ENCODE results near the gene AP4M1. TPM values are rescaled to one million over a fixed set of nuclear protein-coding genes. Genes with fewer than 3 reads are reported as not detected.
A peak's percentile ranks its signal among the peaks of the same experiment; 100 is the strongest.

Gene AP4M1
- total and polyA plus RNA-seq, 2 donors (not counting 1 experiment from before 2014, with no cell fraction given) = 17.2 to 19.6 TPM

- no peaks in the 10 kb centered on the region for H3K9me3 ChIP-seq (ENCODE audit: control insufficient read depth, insufficient read depth, low read depth, low read length)
- H3K4me1 ChIP-seq (ENCODE audit: control insufficient read depth, extremely low read depth, insufficient read depth, low read length) = peaks cover 15% of the 10 kb centered on the region
- TF ChIP-seq CTCF (conservative IDR thresholded peaks at IDR 0.05 in 1 of 2, IDR thresholded peaks at IDR 0.05 in 1 of 2; ENCODE audit: low read depth in 1 of 2, low read length in 2 of 2) = no peak
- TF ChIP-seq EZH2 (IDR thresholded peaks at IDR 0.05; ENCODE audit: low read length, missing control alignments) = no peak
- H3K4me3 ChIP-seq (replicated peaks in 1 of 4; ENCODE audit: control extremely low read depth in 1 of 4, insufficient read depth in 1 of 4, low read depth in 3 of 4, low read length in 4 of 4) = no peak overlapping the region
- H4K20me1 ChIP-seq (ENCODE audit: control insufficient read depth, extremely low read depth, insufficient read depth, low read length) = no peaks in the 10 kb centered on the region
- H3K36me3 ChIP-seq (ENCODE audit: control insufficient read depth, insufficient read depth, low read length) = peaks cover 61% of the 10 kb centered on the region
- H3K27me3 ChIP-seq (ENCODE audit: control insufficient read depth, insufficient read depth, low read length) = no peaks in the 10 kb centered on the region
- H2AFZ ChIP-seq (ENCODE audit: low read length) = no peak overlapping the region
- H3K9ac ChIP-seq (ENCODE audit: insufficient read depth, low read length) = no peak overlapping the region
- H3K79me2 ChIP-seq (ENCODE audit: control insufficient read depth, insufficient read depth, low read length) = peaks cover 36% of the 10 kb centered on the region
- no peak overlapping the region for H3K4me2 ChIP-seq (ENCODE audit: extremely low read depth, insufficient read depth, low read length)
- H3K27ac ChIP-seq (ENCODE audit: insufficient read depth, low read length) = peak overlapping the region; percentile 53
- no peak for DNase-seq (ENCODE audit: low read depth in 2 of 2)
These were observed 7.9 kb upstream of the AP4M1 start for GRCh38 chr7:100093498-100093897.

- no peaks in the 10 kb centered on the region for H3K9me3 ChIP-seq (ENCODE audit: control insufficient read depth, insufficient read depth, low read depth, low read length)
- peaks cover 63% of the 10 kb centered on the region for H3K36me3 ChIP-seq (ENCODE audit: control insufficient read depth, insufficient read depth, low read length)
- H3K79me2 ChIP-seq (ENCODE audit: control insufficient read depth, insufficient read depth, low read length) = peaks cover 37% of the 10 kb centered on the region
- no peak overlapping the region for H3K9ac ChIP-seq (ENCODE audit: insufficient read depth, low read length)
- no peaks in the 10 kb centered on the region for H3K27me3 ChIP-seq (ENCODE audit: control insufficient read depth, insufficient read depth, low read length)
- H2AFZ ChIP-seq (ENCODE audit: low read length) = no peak overlapping the region
- no peaks in the 10 kb centered on the region for H4K20me1 ChIP-seq (ENCODE audit: control insufficient read depth, extremely low read depth, insufficient read depth, low read length)
- no peak for DNase-seq (ENCODE audit: low read depth in 2 of 2)
- no peak overlapping the region for H3K4me3 ChIP-seq (replicated peaks in 1 of 4; ENCODE audit: control extremely low read depth in 1 of 4, insufficient read depth in 1 of 4, low read depth in 3 of 4, low read length in 4 of 4)
- no peak overlapping the region for H3K4me2 ChIP-seq (ENCODE audit: extremely low read depth, insufficient read depth, low read length)
- peak overlapping the region; percentile 53 for H3K27ac ChIP-seq (ENCODE audit: insufficient read depth, low read length)
- H3K4me1 ChIP-seq (ENCODE audit: control insufficient read depth, extremely low read depth, insufficient read depth, low read length) = peaks cover 13% of the 10 kb centered on the region
- TF ChIP-seq EZH2 (IDR thresholded peaks at IDR 0.05; ENCODE audit: low read length, missing control alignments) (no peak), CTCF (conservative IDR thresholded peaks at IDR 0.05 in 1 of 2, IDR thresholded peaks at IDR 0.05 in 1 of 2; ENCODE audit: low read depth in 1 of 2, low read length in 2 of 2) (no peak)
These were observed 7.4 kb upstream of the AP4M1 start for GRCh38 chr7:100093925-100094486.

- Histone ChIP-seq H3K4me1 (ENCODE audit: control insufficient read depth, extremely low read depth, insufficient read depth, low read length) (peaks cover 6% of the 10 kb centered on the region), H3K27ac (ENCODE audit: insufficient read depth, low read length) (no peak overlapping the region), H3K36me3 (ENCODE audit: control insufficient read depth, insufficient read depth, low read length) (peaks cover 65% of the 10 kb centered on the region)
These were observed 6.2 kb upstream of the AP4M1 start for GRCh38 chr7:100095289-100095688.

More at GRCh38 chr7:100095289-100095688, 6.2 kb upstream of the AP4M1 start:
- Histone ChIP-seq H3K9ac (ENCODE audit: insufficient read depth, low read length) (no peak overlapping the region), H3K4me3 (replicated peaks in 1 of 4; ENCODE audit: control extremely low read depth in 1 of 4, insufficient read depth in 1 of 4, low read depth in 3 of 4, low read length in 4 of 4) (no peak overlapping the region), H3K79me2 (ENCODE audit: control insufficient read depth, insufficient read depth, low read length) (peaks cover 43% of the 10 kb centered on the region), H2AFZ (ENCODE audit: low read length) (no peak overlapping the region), H3K27me3 (ENCODE audit: control insufficient read depth, insufficient read depth, low read length) (no peaks in the 10 kb centered on the region), H3K4me2 (ENCODE audit: extremely low read depth, insufficient read depth, low read length) (no peak overlapping the region), H3K9me3 (ENCODE audit: control insufficient read depth, insufficient read depth, low read depth, low read length) (no peaks in the 10 kb centered on the region), H4K20me1 (ENCODE audit: control insufficient read depth, extremely low read depth, insufficient read depth, low read length) (no peaks in the 10 kb centered on the region)
- TF ChIP-seq CTCF (conservative IDR thresholded peaks at IDR 0.05 in 1 of 2, IDR thresholded peaks at IDR 0.05 in 1 of 2; ENCODE audit: low read depth in 1 of 2, low read length in 2 of 2) (no peak), EZH2 (IDR thresholded peaks at IDR 0.05; ENCODE audit: low read length, missing control alignments) (no peak)
- no peak for DNase-seq (ENCODE audit: low read depth in 2 of 2)

Data from fibroblast of lung (primary cell).